ENCODE results near the gene LLGL1. TPM values are rescaled to one million over a fixed set of nuclear protein-coding genes. Genes with fewer than 3 reads are reported as not detected.

Gene LLGL1
- total and polyA plus RNA-seq, 10 donors, result 2.9 to 23.4 (median 14.5) TPM

- peaks cover 0 to 99% (median 24%) of the 10 kb centered on the region in 6 donors for H3K36me3 ChIP-seq
- H3K27me3 ChIP-seq (replicated peaks in 1 of 7), result no peaks in the 10 kb centered on the region
- DNase-seq, result no peak
- H3K27ac ChIP-seq, result peak overlapping the region in 4 of 8 donors; percentile 38 to 54 (median 49)
- H3K4me3 ChIP-seq, result no peak overlapping the region
- WGBS, 5 donors, result 51 to 79% (median 70%) methylated on average over 3 of the region's 3 CpGs
- no peaks in the 10 kb centered on the region for H3K9me3 ChIP-seq
- intact Hi-C loops (cut with DNase I; ENCODE audit: low total_unique reads), result no loop called here
- H3K4me1 ChIP-seq, result peaks cover 42 to 97% (median 75%) of the 10 kb centered on the region in 6 donors
- TF ChIP-seq POLR2A (IDR thresholded peaks at IDR 0.05), result no peak
These were observed 34.2 kb upstream of the LLGL1 start for GRCh38 chr17:18191236-18191667.

GRCh38 chr17:18191967-18192366 is 33.5 kb upstream of the LLGL1 start:
- no peak overlapping the region for H3K4me3 ChIP-seq
- H3K27ac ChIP-seq, result peak overlapping the region in 2 of 8 donors; percentile 48 to 50
- peaks cover 35 to 96% (median 75%) of the 10 kb centered on the region in 6 donors for H3K4me1 ChIP-seq

GRCh38 chr17:18194394-18194793 is 31.0 kb upstream of the LLGL1 start:
- Histone ChIP-seq H3K9me3 (no peaks in the 10 kb centered on the region), H3K27me3 (replicated peaks in 1 of 7) (no peaks in the 10 kb centered on the region), H3K27ac (no peak overlapping the region), H3K4me3 (no peak overlapping the region), H3K36me3 (peaks cover 0 to 100% (median 51%) of the 10 kb centered on the region in 6 donors), H3K4me1 (peaks cover 28 to 95% (median 75%) of the 10 kb centered on the region in 6 donors)
- DNase-seq, result no peak
- WGBS, 5 donors, result 86 to 96% (median 96%) methylated on average over 4 of the region's 4 CpGs
- no peak for TF ChIP-seq POLR2A (IDR thresholded peaks at IDR 0.05)
- TF ChIP-seq, protein P1, sequence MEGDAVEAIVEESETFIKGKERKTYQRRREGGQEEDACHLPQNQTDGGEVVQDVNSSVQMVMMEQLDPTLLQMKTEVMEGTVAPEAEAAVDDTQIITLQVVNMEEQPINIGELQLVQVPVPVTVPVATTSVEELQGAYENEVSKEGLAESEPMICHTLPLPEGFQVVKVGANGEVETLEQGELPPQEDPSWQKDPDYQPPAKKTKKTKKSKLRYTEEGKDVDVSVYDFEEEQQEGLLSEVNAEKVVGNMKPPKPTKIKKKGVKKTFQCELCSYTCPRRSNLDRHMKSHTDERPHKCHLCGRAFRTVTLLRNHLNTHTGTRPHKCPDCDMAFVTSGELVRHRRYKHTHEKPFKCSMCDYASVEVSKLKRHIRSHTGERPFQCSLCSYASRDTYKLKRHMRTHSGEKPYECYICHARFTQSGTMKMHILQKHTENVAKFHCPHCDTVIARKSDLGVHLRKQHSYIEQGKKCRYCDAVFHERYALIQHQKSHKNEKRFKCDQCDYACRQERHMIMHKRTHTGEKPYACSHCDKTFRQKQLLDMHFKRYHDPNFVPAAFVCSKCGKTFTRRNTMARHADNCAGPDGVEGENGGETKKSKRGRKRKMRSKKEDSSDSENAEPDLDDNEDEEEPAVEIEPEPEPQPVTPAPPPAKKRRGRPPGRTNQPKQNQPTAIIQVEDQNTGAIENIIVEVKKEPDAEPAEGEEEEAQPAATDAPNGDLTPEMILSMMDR (IDR thresholded peaks at IDR 0.05 in 8 of 11, conservative IDR thresholded peaks at IDR 0.05 in 3 of 11), result no peak
- no peak for TF ChIP-seq POLR2AphosphoS5 (IDR thresholded peaks at IDR 0.05)
- intact Hi-C loops (cut with DNase I; ENCODE audit: low total_unique reads), result no loop called here

More at GRCh38 chr17:18191967-18192366, 33.5 kb upstream of the LLGL1 start:
- Histone ChIP-seq H3K27me3 (replicated peaks in 1 of 7) (no peaks in the 10 kb centered on the region), H3K9me3 (no peaks in the 10 kb centered on the region), H3K36me3 (peaks cover 0 to 100% (median 32%) of the 10 kb centered on the region in 6 donors)
- intact Hi-C loops (cut with DNase I; ENCODE audit: low total_unique reads), result no loop called here
- TF ChIP-seq POLR2A (IDR thresholded peaks at IDR 0.05) (no peak), POLR2AphosphoS5 (IDR thresholded peaks at IDR 0.05) (no peak)
- TF ChIP-seq, protein P1 (IDR thresholded peaks at IDR 0.05 in 8 of 11, conservative IDR thresholded peaks at IDR 0.05 in 3 of 11), result peak in 3 of 11 experiments; percentile 9 to 21 (median 12)
- 73 to 92% (median 87%) methylated on average over 2 of the region's 2 CpGs for WGBS, 5 donors
- no peak for DNase-seq

- intact Hi-C loops (cut with DNase I; ENCODE audit: low total_unique reads), result no loop called here
- Histone ChIP-seq H3K9me3 (no peaks in the 10 kb centered on the region), H3K27me3 (replicated peaks in 1 of 7) (no peaks in the 10 kb centered on the region), H3K36me3 (peaks cover 0 to 100% (median 53%) of the 10 kb centered on the region in 6 donors), H3K4me3 (no peak overlapping the region), H3K27ac (no peak overlapping the region), H3K4me1 (peaks cover 27 to 95% (median 73%) of the 10 kb centered on the region in 6 donors)
- 66 to 87% (median 71%) methylated on average over 4 of the region's 4 CpGs for WGBS, 5 donors
- DNase-seq, result no peak
- TF ChIP-seq POLR2AphosphoS5 (IDR thresholded peaks at IDR 0.05), result no peak
These were observed 30.6 kb upstream of the LLGL1 start for GRCh38 chr17:18194804-18195203.

DNA sequence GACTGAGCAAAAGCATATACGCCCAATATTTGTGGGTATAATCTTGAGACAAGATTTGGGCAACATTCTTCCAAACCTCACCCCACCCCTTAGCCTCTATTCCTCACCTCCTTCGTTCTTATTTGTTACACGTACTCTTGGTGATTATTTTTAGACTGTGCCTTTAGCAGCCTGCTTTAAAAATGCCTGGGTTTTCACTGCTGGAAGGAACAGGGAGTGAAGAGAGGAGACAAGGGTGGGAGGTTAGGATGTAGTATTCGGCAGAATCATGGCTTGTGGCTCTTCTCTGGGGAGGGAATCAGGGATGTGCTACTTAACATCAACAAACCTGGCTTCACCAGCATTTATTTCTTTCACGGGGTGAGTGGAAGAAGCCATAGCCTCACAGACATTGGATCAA is 30.2 kb upstream of the LLGL1 start:
- no peak overlapping the region for H3K4me3 ChIP-seq
- peaks cover 22 to 95% (median 71%) of the 10 kb centered on the region in 6 donors for H3K4me1 ChIP-seq
- H3K36me3 ChIP-seq, result peaks cover 0 to 100% (median 54%) of the 10 kb centered on the region in 6 donors
- H3K27ac ChIP-seq, result no peak overlapping the region
- DNase-seq, result no peak
- TF ChIP-seq POLR2AphosphoS5 (IDR thresholded peaks at IDR 0.05) (no peak), POLR2A (IDR thresholded peaks at IDR 0.05) (no peak)
- TF ChIP-seq, protein P1 (IDR thresholded peaks at IDR 0.05 in 8 of 11, conservative IDR thresholded peaks at IDR 0.05 in 3 of 11), result no peak
- 81 to 96% (median 90%) methylated on average over 5 of the region's 5 CpGs for WGBS, 5 donors
- no peaks in the 10 kb centered on the region for H3K9me3 ChIP-seq
- intact Hi-C loops (cut with DNase I; ENCODE audit: low total_unique reads), result no loop called here
- no peaks in the 10 kb centered on the region for H3K27me3 ChIP-seq (replicated peaks in 1 of 7)
